GM19043 (cell line): ENCODE measurements around the gene TSPAN14.
"Not testable (repeated sequence)": the region's sequence is repeated elsewhere in the genome, so short reads cannot be mapped to it uniquely, and the experiment has no call there.

Experiments
- ATAC-seq: cut with Tn5 transposase; IDR thresholded peaks from one replicate; pipeline ENCODE4 v1.9.1; 2021; ENCODE audit warnings: low read depth; ENCODE audit not compliant: unreplicated experiment

TSPAN14 gene

DNA sequence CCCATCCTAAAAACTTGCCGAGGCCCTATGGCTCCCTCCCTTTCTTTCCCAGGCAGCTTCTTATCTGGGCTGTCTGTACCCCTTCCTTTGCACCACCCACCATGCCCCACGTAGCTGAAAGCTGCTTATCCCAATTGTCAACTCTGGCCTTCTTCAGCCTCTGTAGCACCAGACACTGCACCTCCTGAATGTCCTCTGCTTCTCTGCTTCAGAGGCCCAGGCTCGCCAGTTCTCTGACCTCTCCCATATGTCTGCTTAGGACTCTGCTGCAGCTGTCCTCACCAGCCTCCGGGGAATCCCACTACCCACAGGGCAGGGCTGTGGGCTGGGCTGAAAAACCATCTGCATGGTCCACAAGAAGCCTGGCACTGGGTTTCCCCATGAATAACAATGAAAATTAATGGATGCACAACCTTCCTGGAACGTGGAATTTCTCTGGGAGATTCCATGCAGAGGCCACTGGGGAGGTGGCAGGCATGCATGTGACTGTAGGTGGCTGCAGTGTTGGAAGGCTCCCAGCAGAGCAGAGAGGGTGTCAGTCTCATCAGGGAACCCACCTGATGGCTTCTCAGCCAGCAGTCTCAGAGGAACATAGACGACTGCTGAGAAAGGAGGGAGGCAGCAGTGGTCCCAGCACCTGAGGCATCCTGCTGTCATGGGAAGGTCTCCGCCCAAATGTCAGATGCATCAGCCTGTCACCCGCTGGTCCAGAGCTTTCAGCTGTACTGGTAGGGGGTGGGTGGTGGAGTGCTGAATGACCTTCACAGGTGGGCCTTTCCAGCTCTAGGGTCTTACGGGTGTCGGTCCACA, 66.8 kb downstream of the TSPAN14 start:
- no peak for ATAC-seq

DNA sequence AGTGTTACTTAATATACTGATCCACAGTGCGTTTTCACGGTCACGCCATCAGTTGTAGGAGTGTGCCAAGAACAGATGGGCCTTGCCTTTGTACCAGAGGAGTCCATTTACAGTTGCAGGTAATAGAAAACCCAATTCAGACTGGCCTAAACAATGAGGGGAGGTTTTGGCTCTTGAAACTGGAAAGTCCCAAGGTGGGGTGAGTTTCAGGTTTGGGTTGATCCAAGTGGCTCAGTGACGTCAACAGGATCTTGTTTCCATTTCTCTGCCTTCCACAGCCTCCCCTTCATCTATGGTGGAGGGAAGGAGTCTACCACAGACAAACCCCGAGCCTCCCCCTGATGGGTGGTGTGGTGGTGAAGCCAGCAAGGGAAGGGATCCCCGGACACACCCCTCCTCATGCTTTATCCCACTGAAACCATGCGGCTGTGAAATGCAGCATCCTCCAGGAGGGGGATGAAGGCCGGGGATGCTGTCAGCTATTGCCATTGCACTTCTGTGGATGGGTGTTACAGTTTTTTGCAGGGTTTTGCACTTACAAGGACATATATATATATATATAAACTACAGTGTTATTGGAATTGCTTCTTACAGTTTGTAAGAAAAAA, 68.8 kb downstream of the TSPAN14 start:
- no peak for ATAC-seq

DNA sequence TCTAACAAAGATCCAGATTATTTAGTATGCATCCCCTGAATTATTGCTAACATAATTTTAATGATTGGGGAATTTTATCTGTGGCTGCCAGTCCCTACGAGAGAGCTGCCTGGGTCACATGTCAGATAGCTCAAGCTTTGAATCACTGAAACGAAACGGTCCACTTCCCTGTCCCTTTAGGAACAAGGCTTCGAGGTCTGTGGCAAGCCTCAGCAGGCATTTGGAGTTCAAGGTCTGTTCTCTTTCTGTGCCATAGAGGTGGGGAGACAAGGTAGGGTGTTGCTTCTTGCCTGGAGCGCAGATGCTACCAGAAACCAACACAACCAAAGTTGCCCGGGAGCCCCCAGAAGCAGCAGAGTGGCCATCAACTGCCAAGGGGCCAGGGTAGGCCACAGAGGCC, 69.7 kb downstream of the TSPAN14 start:
- ATAC-seq, result no peak

DNA sequence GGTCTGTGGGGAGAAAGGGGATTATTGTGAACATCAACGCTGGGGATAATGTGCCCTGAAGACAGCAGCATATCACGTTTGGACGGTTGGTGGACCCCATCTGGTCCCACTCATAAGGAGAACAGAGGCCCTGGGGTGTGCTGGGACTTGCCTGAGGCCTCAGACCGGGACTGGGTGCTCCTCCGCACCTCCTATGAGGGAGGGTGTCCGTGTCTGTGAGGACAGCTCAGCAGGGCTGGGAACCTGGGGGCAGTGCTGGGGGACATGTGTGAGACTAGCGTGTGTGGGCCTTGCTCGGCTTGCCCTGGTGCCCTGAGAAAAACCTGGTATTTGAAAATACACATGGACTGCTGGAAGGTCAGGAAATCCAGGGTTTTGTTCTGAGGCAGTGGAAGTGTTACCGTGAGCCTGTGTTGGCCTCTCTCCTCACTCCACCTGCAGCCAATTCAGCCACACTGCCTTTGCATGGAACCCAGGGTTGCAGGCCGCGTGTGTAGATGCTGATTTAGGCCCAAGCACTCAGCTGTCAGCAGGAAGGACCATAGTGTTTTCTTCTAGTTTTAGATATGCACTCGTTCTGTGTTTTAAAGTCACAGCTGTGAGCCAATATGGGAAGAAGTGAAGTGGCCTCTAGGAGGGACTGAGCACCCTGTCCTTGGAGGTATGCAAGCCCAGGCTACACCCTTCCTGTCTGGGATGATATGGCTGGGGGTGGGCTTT, 70.2 kb downstream of the TSPAN14 start:
- no peak for ATAC-seq

DNA sequence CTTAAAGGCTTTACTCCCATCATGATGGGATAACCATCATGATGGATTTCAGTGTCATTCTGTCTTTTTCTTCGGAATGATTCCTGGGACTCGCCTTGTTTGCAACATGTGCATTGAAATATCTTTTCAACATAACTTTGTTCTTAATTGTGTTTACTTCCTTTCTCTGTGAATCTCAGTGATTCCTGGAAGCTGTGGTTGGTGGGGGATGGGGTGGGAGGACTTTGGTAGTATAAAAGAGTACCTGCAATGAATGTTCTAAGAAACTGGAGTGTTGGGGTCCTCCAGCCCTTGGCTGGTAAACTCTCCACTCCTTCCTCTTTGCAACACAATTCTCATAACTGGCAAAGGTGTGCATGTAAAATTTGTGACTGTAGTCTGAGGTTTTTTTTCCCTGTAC, 72.1 kb downstream of the TSPAN14 start:
- ATAC-seq, result no peak

DNA sequence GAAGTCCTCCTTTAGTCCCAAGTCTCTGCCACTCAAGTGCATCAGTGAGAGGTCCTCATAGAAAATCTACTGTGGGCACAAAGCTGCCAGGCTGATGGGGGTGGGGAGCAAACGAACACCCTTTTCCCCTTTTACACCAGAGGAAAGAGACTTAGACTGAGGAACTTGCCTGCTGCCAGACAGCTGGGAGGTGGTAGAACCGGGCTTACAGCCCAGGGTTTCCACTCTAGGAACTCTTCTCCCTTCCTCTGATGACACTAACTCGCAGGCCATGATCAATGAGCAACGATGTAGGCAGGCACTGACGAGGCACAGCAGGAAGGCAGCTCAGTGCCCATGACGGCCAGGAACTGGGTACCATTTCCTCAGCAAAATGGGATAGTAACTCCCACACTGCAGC, 72.6 kb downstream of the TSPAN14 start:
- no peak for ATAC-seq

DNA sequence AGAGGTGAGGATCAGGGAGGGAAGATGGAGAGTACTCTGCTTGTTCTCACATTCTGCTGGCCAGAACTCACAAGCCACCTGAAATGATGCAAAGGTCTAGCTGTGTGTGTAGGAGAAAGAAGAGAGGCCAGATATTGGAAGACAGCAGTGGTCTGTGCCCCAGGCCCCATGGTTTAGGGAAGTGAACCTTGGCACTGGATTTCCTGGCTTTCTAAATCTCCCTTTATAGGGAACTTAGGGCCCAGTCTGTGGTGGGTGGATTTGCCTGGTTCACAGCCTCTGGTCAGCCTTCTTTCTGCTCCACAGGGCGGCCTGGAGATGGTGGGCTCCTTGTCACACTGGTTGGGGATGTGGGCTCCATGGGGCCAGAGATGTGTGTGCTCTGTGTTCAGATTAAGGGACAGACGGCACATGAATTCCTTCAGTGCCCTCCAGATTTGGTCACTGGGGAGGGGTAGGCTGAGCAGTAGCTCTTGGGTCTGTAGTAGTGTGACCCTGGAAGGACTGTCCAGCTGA, 74.1 kb downstream of the TSPAN14 start:
- no peak for ATAC-seq

DNA sequence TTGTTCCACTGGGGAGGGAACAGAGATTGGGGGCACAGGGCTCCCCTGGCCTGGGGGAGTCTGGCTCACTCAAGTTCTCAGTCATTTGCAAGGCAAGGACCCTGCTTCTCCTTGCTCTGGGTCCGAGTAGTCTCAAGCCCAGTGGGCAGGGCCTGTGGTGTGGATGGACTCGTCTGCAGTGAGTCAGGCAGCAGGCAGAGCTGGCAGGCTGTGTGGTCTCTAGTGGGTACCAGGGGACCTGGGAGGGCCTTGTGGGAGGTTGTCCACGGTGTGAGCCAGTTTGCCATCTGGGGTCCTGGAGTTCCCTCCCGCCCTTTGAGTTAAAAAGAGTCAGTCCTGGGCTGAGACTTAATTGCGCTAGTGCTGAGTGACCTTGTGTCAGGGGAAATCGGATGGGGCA, 74.8 kb downstream of the TSPAN14 start:
- ATAC-seq, result no peak

DNA sequence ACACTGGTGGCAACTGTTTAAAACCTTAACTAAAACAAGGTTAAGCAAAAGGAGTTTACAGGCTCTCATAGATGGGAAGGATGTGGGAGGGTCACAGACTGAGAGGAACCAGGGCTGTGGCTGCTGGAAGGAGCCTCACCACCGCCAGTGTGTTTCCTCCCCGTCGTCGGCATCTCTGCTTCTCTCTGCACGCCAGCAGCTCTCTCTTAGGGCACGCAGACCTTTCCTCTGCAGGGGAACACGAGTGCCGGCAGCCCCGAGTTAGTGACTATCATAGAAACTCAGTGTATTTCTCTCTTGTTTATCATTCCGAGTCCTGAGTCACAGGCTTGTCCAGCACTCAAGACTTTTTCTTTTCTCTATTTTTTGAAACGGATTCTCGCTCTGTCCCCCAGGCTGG, 75.5 kb downstream of the TSPAN14 start:
- ATAC-seq, result no peak

DNA sequence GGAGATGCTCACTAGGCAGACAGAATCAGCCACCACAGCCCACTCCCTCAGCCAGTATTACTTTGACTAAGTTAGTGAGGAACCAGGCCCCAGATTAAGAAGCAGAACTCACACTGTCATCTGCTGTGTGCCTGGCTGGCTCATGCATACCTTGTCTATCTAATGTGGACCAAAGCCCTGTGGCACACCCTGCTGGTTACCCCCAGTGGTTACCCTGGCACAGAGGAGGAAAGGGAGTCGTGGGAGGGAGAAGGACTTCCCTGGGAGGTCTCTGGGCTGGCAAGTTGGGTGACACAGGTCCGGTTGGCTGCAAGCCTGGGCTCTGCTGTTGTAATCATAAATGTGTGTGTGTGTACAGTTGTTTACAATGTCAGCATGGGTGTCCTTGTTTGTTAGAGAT, 76.1 kb downstream of the TSPAN14 start:
- no peak for ATAC-seq

DNA sequence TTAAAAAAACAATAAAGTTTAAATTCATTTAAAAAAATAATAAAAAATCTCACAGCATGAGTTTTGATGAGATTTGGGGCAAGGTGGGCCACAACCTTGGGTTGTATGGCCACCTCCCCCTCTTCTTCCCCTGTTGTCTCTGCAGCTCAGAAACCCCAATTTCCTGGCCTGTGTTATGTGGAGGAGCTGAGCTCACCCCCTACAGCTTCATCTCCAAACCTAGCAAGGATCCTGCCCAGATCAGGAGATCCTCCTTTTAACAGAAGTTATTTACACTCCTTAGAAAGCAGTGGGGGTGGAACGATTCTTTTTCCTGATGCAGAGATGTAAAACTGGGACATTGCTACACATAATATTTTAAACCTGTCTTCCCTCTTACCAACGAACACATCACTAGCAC, 76.7 kb downstream of the TSPAN14 start:
- no peak for ATAC-seq

DNA sequence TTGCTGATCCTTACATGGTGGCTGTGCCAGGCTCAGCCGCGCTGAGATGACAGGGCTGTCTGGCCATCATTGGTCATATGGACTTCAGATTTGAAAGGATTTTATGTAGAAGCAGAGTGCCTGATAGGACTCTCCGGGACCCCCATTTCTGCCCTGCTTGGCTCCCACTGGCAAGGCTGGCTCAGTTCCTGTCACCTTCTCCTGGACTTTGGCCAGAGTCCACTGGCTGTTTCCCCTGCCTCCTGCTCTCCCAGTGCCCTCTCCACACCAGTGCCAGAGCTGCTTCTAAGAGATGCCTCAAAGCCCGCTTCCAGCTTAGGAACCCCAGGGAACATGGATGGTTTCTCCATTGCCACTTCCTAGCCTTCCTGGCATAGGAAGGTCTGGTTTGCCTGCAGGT, 78.5 kb downstream of the TSPAN14 start:
- ATAC-seq, result no peak

DNA sequence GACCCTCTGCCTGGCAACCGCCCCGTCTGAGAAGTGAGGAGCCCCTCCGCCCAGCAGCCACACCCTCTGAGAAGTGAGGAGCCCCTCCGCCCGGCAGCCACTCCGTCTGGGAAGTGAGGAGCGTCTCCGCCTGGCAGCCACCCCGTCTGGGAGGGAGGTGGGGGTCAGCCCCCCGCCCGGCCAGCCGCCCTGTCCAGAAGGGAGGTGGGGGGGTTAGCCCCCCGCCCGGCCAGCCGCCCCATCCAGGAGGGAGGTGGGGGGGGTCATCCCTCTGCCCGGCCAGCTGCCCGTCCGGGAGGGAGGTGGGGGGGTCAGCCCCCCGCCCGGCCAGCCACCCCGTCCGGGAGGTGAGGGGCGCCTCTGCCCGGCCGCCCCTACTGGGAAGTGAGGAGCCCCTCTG, 79.9 kb downstream of the TSPAN14 start:
- ATAC-seq, result not testable (repeated sequence)

DNA sequence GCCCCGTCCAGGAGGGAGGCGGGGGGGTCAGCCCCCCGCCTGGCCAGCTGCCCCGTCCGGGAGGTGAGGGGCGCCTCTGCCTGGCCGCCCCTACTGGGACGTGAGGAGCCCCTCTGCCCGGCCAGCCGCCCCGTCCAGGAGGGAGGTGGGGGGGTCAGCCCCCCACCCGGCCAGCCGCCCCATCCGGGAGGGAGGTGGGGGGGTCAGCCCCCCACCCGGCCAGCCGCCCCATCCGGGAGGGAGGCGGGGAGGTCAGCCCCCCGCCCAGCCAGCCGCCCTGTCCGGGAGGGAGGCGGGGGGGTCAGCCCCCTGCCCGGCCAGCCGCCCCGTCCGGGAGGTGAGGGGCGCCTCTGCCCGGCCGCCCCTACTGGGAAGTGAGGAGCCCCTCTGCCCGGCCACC, 80.5 kb downstream of the TSPAN14 start:
- ATAC-seq, result not testable (repeated sequence)

DNA sequence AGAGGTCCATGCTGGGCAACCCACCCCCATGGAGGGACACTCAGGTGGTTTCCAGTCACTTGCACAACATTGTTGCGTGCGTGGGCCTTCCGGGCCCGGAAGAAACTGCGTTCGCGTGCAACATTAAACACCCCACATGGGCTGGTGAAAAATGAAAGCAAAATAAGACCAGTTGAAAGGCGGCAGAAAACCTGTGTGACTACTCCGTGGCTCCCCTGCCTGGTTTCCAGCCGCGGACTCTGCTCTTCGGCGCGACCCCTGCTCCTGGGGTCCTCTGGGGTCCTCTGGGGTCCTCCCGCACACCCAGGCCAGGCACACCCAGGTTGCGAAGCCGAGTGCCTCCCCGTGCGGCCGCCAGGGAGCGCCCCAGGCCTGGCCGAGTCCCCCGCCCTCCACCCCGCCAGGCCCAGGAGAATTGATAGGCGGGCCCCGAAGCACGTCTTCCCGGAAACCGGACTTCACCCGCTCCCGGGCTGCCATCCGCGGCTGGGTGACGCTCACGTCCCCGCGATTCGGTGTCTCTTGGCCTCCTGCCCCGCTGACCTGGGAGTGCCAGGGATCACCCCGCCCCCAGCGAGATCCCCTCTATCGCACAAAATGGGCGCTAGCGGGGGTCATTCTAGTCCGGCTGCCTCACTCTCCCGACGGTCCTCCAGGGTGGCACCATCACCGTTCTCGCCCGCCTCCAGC, 81.7 kb downstream of the TSPAN14 start:
- peak; percentile 74 for ATAC-seq

DNA sequence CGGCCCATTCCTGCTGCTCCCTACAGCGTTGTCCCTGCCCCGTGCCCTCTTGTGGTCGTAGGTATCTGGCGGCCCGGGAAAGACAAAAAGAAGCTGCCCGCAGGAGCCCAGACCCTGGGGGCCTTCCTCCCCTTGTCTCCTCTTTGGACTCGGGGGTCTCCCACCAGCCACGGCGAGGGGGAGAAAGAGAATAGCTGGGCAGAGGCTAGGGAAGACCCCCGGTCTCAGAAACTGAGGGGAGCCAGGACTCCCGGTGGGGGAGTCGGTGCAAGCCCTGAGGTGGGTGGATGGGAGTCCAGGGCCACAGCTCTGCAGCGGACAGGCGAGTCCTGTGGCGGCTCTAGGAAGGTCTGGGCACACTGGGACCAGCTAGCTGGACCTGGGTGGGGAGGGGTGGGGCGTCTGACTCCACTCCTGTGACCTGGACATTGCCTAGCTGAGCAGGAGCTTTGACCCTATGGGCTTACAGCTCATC, 82.3 kb downstream of the TSPAN14 start:
- ATAC-seq, result no peak

DNA sequence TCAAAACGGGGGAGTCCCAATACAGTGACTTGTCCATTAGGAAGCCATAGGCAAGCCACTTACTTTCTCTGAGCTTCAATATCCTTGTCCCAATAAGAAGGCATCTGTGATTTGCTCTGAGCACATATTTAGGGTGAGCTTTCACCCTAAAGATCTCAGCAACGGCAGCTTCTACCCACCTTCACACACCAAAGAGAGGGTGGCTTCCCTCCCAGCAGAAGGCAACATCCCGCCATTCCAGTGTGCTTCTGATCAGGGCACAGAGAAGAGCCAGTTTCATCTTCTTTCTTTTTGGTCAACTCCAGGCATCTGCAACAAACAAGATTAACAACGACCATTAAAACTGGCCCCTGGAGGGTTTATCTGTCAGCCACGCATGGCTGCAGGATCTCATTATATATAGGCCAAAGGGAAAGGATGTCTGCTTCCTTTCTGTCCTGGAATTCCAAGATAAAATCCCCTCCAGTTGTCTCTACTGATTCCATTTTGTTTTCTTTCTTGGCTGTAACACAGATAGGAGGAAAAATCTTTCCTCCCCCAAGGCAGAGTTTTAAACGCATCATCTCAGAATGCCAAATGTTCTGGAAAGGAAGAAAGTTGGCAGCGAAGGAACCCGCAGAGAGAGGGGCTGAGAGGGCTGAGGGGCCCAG, 83.1 kb downstream of the TSPAN14 start:
- ATAC-seq, result no peak

DNA sequence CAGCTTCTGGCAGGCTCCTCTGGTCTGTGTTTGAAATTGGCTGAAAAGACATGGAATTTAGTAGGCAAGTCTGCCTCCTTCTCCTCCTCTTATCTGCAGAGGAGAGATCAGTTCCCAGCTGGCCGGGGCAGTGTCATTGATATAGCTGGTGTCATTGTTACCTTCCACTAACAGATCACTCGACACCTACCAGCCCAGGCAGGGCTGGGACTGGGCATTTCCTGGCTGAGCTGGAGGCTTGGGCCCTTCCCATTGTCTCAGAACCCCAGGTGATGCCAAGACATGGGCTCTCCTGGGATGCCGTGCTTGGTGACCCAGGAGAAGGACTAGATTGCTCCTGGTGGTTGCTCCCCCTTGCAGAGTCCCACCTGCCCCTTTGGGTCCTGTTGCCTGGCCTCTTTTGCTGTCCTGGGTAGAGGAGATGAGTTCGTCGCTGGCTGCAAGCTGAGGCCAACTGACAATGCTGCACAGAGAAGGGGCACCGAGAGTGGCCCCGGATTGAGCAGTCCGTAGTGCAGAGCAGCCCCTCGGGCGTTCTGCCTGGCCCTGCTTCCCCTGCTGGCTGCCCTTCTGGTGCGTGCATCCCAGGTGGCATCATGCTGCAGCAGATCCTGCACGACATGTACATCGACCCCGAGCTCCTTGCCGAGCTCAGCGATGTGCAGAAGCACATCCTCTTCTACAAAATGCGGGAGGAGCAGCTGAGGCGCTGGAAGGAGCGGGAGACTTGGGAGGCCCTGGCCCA, 83.8 kb downstream of the TSPAN14 start, which contains the start of gene SH2D4B:
Gene SH2D4B (plus strand): TSS at position 167 of the 745 bp plus-strand sequence. CDS start 430 bp downstream, at position 597.
- ATAC-seq, result no peak

DNA sequence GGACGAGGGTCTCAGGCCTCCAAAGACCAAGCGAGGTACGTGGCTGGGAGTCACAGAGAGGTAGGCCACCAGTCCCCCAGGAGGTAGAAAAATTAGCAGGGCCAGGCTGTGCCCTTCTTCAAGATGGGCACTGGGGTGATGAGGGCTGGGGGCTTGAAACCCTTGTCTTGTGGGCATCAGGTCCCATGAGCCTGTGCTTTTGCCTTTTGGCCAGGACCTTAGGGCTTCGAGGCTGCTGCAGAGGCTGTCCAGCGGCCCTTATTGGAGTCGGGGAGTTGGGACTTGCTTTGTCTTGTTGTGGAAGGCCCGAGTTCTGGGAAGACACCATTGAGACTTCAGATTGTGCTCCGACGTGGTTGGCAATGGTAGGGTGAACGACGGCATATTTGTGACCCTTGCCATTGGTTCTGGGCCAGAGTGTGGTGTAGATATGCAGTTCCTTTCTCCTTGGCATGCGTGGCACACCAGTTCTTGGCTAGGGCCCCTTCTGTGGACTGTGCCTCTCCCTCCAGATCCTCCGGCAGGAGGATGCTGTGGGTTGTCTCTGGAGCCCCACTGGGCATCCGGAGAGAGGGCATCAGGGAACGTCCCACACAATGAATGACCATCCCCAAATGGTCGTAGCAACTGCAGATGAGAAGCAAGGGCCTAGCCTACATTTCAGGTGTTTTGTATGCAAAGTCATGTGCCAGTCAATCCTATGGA, 84.5 kb downstream of the TSPAN14 start:
- ATAC-seq, result no peak
